Natural killer cell (primary cell): ENCODE data around the gene PCSK4. TPM values are rescaled to one million over a fixed set of nuclear protein-coding genes. Genes with fewer than 3 reads are reported as not detected.

Source experiments
- ATAC-seq, 3 donors: fragments of 150-1000 bp in 2 of 3; fragments of 200-7000 bp in 1 of 3; cut with Tn5 transposase; 1 replicate in 1 of 3; 2 replicates in 2 of 3; pipeline ENCODE4 v1.10.0; 2021; ENCODE audit warnings: mild to moderate bottlenecking in 2 of 3, moderate library complexity in 2 of 3
- DNase-seq, 2 donors: peaks; one replicate each; pipeline versions ENCODE4 v3.0.0 to v3.0.0-alpha.2; 2013 to 2021; ENCODE audit warnings: mixed read lengths in 1 of 2
- H3K27ac ChIP-seq: one replicate; pipeline ENCODE4 v1.5.1; 2013; ENCODE audit warnings: mild to moderate bottlenecking, low read length
- H3K27me3 ChIP-seq: one replicate; pipeline ENCODE4 v1.6.1; 2013; ENCODE audit warnings: low read length; ENCODE audit not compliant: control insufficient read depth, insufficient read depth
- H3K36me3 ChIP-seq: one replicate; pipeline ENCODE4 v1.6.1; 2013; ENCODE audit warnings: low read length; ENCODE audit not compliant: control insufficient read depth, insufficient read depth
- H3K4me1 ChIP-seq: one replicate; pipeline ENCODE4 v1.6.1; 2013; ENCODE audit warnings: low read length; ENCODE audit not compliant: control insufficient read depth, insufficient read depth
- H3K4me3 ChIP-seq: one replicate; pipeline ENCODE4 v1.5.1; 2013; ENCODE audit warnings: low read length
- H3K9me3 ChIP-seq: one replicate; pipeline ENCODE4 v1.6.1; 2013; ENCODE audit warnings: low read length; ENCODE audit not compliant: control insufficient read depth, insufficient read depth
- H3K27ac Mint-ChIP-seq, 2 donors: one replicate each; pipeline ENCODE4 v1.8.0; 2022; ENCODE audit warnings: mild to moderate bottlenecking in 2 of 2, mixed read lengths in 2 of 2, moderate library complexity in 1 of 2
- H3K27me3 Mint-ChIP-seq, 2 donors: one replicate each; pipeline ENCODE4 v1.8.0; 2022; ENCODE audit warnings: low read depth in 2 of 2, mixed read lengths in 2 of 2
- H3K36me3 Mint-ChIP-seq: one replicate; pipeline ENCODE4 v1.8.0; 2022; ENCODE audit warnings: mixed read lengths
- H3K4me1 Mint-ChIP-seq, 2 donors: one replicate each; pipeline ENCODE4 v1.8.0; 2022; ENCODE audit warnings: mixed read lengths in 2 of 2
- H3K4me3 Mint-ChIP-seq: one replicate; pipeline ENCODE4 v1.8.0; 2022; ENCODE audit warnings: mild to moderate bottlenecking, moderate library complexity, mixed read lengths
- H3K9me3 Mint-ChIP-seq, 2 donors: one replicate each; pipeline ENCODE4 v1.8.0; 2022; ENCODE audit warnings: mixed read lengths in 2 of 2
- CTCF ChIP-seq: fragments of 200-600 bp; IDR thresholded peaks from one replicate; pipeline ENCODE4 v1.8.0; 2022; ENCODE audit warnings: antibody characterized with exemption
- WGBS: methylation state at CpG from one replicate; pipeline ENCODE4 v1.1.7; 2013; ENCODE audit warnings: missing lambda C conversion rate; ENCODE audit not compliant: insufficient coverage; 5-methylcytosine and 5-hydroxymethylcytosine counted together
- intact Hi-C: fragments of 100-400 bp; cut with micrococcal nuclease; formaldehyde crosslinking; loops from one replicate; pipeline ENCODE4 v1.14.2; 2022
- total RNA-seq, 4 donors: library from RNA; stranded (reverse); fragments of 120-200 nt in 1 of 4; gene quantifications; one replicate each; pipeline versions ENCODE4 v1.2.3 to v1.2.4, GENCODE V29; 2013 to 2022

The PCSK4 gene
- total RNA-seq, 3 donors from 2014 or later (not counting 1 experiment from before 2014, with no cell fraction given): 4.1 to 6.0 (median 5.3) TPM

GRCh38 chr19:1510807-1511206 is 20.7 kb upstream of the PCSK4 start:
- DNase-seq: no peak
- Histone ChIP-seq H3K27ac (no peak overlapping the region), H3K36me3 (no peaks in the 10 kb centered on the region), H3K4me3 (no peak overlapping the region), H3K4me1 (peaks cover 34% of the 10 kb centered on the region), H3K9me3 (peaks cover 9% of the 10 kb centered on the region), H3K27me3 (peaks cover 12% of the 10 kb centered on the region)
- Mint-ChIP-seq H3K27me3 (peaks cover 6 to 23% of the 10 kb centered on the region in 2 donors), H3K4me3 (no peak overlapping the region), H3K4me1 (peaks cover 10 to 25% of the 10 kb centered on the region in 2 donors), H3K36me3 (no peaks in the 10 kb centered on the region), H3K27ac (no peak overlapping the region), H3K9me3 (no peaks in the 10 kb centered on the region)
- WGBS: 47% methylated on average over 9 of the region's 9 CpGs
- no peak for ATAC-seq
- TF ChIP-seq CTCF: no peak
- intact Hi-C loops: no loop called here

DNA sequence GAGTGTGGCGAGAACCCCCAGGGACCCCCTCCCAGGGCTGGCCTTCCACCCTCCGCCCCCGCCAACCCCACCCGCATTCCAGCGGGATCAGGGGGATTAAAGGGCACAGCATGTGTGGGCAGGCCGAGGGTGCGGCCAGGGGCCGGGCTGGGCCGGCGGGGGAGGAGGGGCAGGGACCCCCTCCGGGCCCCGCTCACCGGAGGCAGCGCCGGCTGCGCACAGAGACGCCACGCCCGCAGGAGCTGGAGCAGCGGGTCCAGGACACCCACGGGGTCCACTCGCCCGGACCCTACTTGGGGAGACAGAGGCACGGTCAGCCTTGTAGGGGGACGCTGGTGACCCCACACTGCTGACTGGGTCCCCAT is 20.3 kb upstream of the PCSK4 start:
- intact Hi-C loops: no loop called here
- H3K27ac Mint-ChIP-seq: no peak overlapping the region

DNA sequence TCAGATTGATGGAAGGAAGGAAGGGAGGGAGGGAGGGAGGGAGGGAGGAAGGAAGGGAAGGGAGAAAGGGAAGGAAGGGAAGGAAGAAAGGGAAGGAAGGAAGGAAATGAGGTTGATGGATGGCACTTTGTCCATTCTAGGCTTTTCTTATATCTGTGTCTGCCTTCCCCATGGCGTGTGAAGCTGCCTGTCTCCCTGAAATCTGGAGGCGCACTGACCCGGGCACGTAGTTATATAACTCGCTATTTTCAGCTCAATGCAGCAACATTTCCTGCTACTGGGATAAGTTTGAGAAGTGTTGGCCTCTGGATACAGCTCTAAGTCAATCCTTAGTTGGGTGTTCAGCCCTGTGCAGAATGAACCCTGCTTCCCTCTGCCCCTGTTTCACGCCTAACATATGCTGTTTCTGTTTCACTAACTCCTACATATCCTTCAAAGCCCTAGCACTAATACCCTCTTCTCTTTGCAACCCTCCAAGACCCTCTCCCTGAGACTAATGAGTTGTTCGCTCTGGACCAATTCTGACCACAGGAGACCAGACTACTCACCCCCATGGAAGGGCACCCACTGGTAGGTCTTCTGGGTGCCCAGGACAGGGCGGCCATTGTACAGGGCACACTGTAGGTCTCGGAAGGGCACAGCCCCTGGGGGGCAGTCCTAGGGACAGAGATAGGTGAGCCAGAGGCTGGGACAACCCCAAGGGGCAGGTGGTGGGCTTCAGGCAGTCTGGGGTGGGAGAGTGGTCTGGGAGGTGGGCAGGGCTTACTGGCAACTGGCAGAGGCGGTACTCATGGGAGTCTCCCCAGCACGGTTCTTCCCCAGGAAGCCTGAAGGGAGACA is 19.7 kb upstream of the PCSK4 start:
- H3K27ac Mint-ChIP-seq: no peak overlapping the region
- Histone ChIP-seq H3K4me1 (peaks cover 34% of the 10 kb centered on the region), H3K9me3 (peaks cover 9% of the 10 kb centered on the region), H3K36me3 (no peaks in the 10 kb centered on the region), H3K27me3 (peaks cover 12% of the 10 kb centered on the region), H3K4me3 (no peak overlapping the region), H3K27ac (no peak overlapping the region)
- DNase-seq (no peak), ATAC-seq (no peak)
- peaks cover 10 to 25% of the 10 kb centered on the region in 2 donors for H3K4me1 Mint-ChIP-seq
- WGBS: 49% methylated on average over 11 of the region's 11 CpGs
- H3K27me3 Mint-ChIP-seq: peaks cover 15 to 26% of the 10 kb centered on the region in 2 donors
- no peaks in the 10 kb centered on the region for H3K9me3 Mint-ChIP-seq
- intact Hi-C loops: no loop called here
- no peaks in the 10 kb centered on the region for H3K36me3 Mint-ChIP-seq
- no peak overlapping the region for H3K4me3 Mint-ChIP-seq
- no peak for TF ChIP-seq CTCF

More for the DNA sequence above, 20.3 kb upstream of the PCSK4 start:
- H3K27me3 ChIP-seq: peaks cover 12% of the 10 kb centered on the region
- Mint-ChIP-seq H3K27me3 (peaks cover 9 to 23% of the 10 kb centered on the region in 2 donors), H3K4me1 (peaks cover 10 to 25% of the 10 kb centered on the region in 2 donors), H3K9me3 (no peaks in the 10 kb centered on the region), H3K36me3 (no peaks in the 10 kb centered on the region), H3K4me3 (no peak overlapping the region)
- no peak for TF ChIP-seq CTCF
- peaks cover 34% of the 10 kb centered on the region for H3K4me1 ChIP-seq
- H3K4me3 ChIP-seq: no peak overlapping the region
- WGBS: 41% methylated on average over 25 of the region's 25 CpGs
- H3K36me3 ChIP-seq: no peaks in the 10 kb centered on the region
- no peak for DNase-seq
- H3K9me3 ChIP-seq: peaks cover 9% of the 10 kb centered on the region
- ATAC-seq: no peak
- no peak overlapping the region for H3K27ac ChIP-seq
